ENCODE data around the gene TCF7L2.

DNA sequence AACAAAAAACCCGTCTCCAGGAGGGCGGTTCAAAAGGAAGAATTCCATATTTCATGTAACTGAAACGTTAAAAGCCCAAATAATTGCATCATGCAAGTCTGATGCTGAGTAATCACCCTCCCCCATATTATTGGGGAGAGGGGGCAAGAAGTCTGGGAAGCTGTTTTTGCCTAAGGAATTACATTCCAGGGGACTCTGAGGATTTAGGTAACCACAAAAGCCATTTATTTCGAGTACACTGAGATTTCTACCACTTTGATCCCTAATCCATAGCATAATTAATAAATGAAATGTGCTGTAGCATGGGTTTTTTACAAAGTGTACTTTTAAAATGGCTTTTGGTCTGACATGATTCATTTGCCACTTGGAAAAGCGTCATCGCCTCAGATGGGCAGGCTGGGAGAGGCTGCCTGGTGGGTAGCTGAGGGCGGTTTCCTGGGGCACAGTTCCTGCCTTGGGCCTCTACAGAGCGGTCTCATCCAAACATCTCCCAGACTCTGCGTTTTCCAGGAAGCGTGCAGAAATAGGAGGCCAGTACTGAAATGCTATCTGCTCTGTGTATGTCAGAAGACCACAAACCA, 106.5 kb downstream of the TCF7L2 start:
- TF ChIP-seq EZH2 (IDR thresholded peaks at IDR 0.05; ENCODE audit: low read length, missing control alignments) (no peak), CTCF (conservative IDR thresholded peaks at IDR 0.05 in 1 of 2, IDR thresholded peaks at IDR 0.05 in 1 of 2; ENCODE audit: low read depth in 1 of 2, low read length in 2 of 2) (no peak)
